Measurements from ENCODE around the gene RAF1. TPM values are rescaled to one million over a fixed set of nuclear protein-coding genes. Genes with fewer than 3 reads are reported as not detected.

The RAF1 gene
- total RNA-seq, 2 experiments from 2014 or later = 71.1 to 74.9 TPM

DNA sequence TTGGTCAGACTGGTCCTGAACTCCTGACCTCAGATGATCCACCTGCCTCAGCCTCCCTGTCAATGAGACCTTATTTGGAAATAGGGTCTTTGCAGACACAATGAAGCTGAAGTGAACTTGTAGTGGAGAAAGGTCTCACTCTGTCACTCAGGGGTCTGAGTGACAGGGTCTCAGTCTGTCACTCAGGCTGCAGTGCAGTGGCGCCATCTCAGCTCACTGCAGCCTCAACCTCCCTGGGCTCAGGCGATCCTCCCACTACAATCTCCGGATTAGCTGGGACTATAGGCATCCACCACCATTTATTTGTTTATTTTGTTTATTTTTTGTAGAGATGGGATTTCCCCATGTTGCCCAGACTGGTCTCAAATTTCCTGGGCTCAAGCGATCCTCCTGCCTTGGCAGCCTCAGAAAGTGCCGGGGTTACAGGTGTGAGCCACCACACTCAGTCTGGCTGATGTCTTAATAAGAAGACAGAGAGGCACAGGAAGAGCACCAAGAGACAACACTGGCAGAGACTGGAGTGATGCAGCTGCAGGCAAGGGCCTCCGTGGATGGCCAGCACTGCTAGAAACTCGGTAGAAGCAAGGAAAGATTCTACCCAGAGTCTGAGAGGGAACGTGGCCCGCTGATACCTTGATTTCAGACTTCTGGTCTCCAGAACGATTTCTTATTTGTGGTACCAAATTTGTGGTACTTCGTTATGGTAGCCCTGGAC, 26.2 kb upstream of the RAF1 start:
- no peaks in the 10 kb centered on the region for H3K36me3 Mint-ChIP-seq (ENCODE audit: low read depth)
- no peak overlapping the region for H3K27ac Mint-ChIP-seq
- no peaks in the 10 kb centered on the region for H3K4me1 Mint-ChIP-seq (ENCODE audit: low read depth)
- no peak overlapping the region for H3K4me3 Mint-ChIP-seq
- TF ChIP-seq, protein P1, sequence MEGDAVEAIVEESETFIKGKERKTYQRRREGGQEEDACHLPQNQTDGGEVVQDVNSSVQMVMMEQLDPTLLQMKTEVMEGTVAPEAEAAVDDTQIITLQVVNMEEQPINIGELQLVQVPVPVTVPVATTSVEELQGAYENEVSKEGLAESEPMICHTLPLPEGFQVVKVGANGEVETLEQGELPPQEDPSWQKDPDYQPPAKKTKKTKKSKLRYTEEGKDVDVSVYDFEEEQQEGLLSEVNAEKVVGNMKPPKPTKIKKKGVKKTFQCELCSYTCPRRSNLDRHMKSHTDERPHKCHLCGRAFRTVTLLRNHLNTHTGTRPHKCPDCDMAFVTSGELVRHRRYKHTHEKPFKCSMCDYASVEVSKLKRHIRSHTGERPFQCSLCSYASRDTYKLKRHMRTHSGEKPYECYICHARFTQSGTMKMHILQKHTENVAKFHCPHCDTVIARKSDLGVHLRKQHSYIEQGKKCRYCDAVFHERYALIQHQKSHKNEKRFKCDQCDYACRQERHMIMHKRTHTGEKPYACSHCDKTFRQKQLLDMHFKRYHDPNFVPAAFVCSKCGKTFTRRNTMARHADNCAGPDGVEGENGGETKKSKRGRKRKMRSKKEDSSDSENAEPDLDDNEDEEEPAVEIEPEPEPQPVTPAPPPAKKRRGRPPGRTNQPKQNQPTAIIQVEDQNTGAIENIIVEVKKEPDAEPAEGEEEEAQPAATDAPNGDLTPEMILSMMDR (IDR thresholded peaks at IDR 0.05) = no peak
- no peak for DNase-seq
- intact Hi-C loops (cut with micrococcal nuclease) = no loop called here
- H3K9me3 Mint-ChIP-seq = no peaks in the 10 kb centered on the region
- ATAC-seq = no peak
- peaks cover 2% of the 10 kb centered on the region for H3K27me3 Mint-ChIP-seq
- POLR2A ChIA-PET = no interaction called here
- CTCF ChIA-PET = no interaction called here

DNA sequence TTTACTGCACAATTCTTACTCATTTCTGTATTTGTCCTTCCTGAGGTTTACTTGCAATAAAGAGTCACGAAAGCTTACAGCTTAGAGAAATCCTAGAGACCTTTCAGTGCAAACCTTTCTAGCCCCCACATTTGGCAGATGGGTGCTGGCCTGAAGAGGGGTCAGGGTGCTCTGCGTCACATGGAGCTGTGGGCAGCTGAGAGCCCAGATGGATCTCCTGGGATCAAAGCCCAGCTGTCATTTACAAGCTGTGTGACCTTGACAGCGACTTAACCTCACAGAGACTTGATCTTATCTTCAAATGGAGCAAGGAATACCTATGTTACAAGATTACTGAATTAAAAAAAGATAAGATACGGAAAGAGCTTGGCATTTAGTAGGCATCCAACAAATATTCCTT, 24.0 kb upstream of the RAF1 start:
- ATAC-seq (no peak), DNase-seq (no peak)
- Mint-ChIP-seq H3K27me3 (peaks cover 2% of the 10 kb centered on the region), H3K4me3 (no peak overlapping the region), H3K27ac (no peak overlapping the region), H3K4me1 (ENCODE audit: low read depth) (no peaks in the 10 kb centered on the region), H3K36me3 (ENCODE audit: low read depth) (no peaks in the 10 kb centered on the region), H3K9me3 (no peaks in the 10 kb centered on the region)
- ChIA-PET CTCF (interaction anchor here (1.3 to 1.4 kb wide), 2 partner anchors 12 to 19 kb away, joined by 4 to 5 read pairs; no protein-coding TSS in a partner anchor), POLR2A (no interaction called here)
- intact Hi-C loops (cut with micrococcal nuclease) = no loop called here
- TF ChIP-seq, protein P1 (IDR thresholded peaks at IDR 0.05) = no peak

DNA sequence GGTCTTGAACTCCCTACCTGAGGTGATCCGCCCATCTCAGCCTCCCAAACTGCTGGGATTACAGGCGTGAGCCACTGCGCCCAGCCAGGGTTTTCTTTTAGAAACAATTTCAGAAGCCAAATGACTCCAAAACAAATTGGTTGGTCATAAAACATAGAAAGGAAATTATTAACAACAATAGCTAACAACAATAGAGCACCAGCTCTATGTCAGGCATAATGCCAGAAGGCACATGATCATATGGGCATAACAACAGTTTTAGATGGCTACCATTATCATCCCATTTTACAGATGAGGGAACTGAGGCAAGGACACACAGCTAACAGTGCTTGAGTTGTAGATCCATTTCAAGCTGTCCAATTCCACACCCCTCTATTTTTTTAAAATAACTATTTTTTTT, 22.2 kb upstream of the RAF1 start:
- H3K27ac Mint-ChIP-seq = no peak overlapping the region
- H3K4me1 Mint-ChIP-seq (ENCODE audit: low read depth) = peaks cover 9% of the 10 kb centered on the region
- CTCF ChIA-PET = no interaction called here
- DNase-seq (no peak), ATAC-seq (no peak)
- intact Hi-C loops (cut with micrococcal nuclease) = no loop called here
- no peaks in the 10 kb centered on the region for H3K9me3 Mint-ChIP-seq
- peaks cover 2% of the 10 kb centered on the region for H3K27me3 Mint-ChIP-seq
- POLR2A ChIA-PET = interaction anchor here (0.6 kb wide), 1 partner anchor 98 kb away, joined by 3 read pairs; no protein-coding TSS in a partner anchor
- H3K4me3 Mint-ChIP-seq = no peak overlapping the region
- TF ChIP-seq, protein P1 (IDR thresholded peaks at IDR 0.05) = no peak
- no peaks in the 10 kb centered on the region for H3K36me3 Mint-ChIP-seq (ENCODE audit: low read depth)

DNA sequence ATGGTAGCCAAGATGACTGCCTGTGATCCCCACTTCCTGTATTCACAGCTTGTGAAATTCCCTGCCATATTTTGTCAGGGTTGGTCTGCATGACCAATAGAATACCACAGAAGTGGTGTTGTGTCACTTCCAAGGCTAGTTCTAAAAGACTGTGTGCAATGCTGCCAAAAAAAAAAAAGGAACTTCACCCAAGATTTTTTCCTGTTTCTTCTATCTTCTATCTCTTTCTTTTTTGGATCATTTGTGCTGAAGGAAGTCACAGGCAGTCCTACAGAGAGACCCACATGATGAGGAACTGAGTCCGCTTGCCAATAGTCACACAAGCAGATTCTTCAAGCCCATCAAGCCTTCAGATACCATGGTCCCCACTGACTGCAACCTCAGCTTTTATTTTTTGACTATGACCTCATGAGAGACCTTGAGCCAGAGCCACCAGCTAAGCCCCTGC, 18.1 kb upstream of the RAF1 start:
- H3K27me3 Mint-ChIP-seq = no peaks in the 10 kb centered on the region
- intact Hi-C loops (cut with micrococcal nuclease) = no loop called here
- no peaks in the 10 kb centered on the region for H3K9me3 Mint-ChIP-seq
- no peak overlapping the region for H3K4me3 Mint-ChIP-seq
- no peak for ATAC-seq
- no peaks in the 10 kb centered on the region for H3K36me3 Mint-ChIP-seq (ENCODE audit: low read depth)
- ChIA-PET POLR2A (interaction anchor here (1.2 kb wide), 1 partner anchor 76 kb away, joined by 4 read pairs; no protein-coding TSS in a partner anchor), CTCF (interaction anchor here (1.2 to 1.3 kb wide), 2 partner anchors 38 to 67 kb away, joined by 3 to 4 read pairs; no protein-coding TSS in a partner anchor)
- no peak overlapping the region for H3K27ac Mint-ChIP-seq
- no peak for DNase-seq
- TF ChIP-seq, protein P1 (IDR thresholded peaks at IDR 0.05) = no peak
- H3K4me1 Mint-ChIP-seq (ENCODE audit: low read depth) = peaks cover 9% of the 10 kb centered on the region

All from activated CD8-positive, alpha-beta T cell treated with anti-CD3 and anti-CD28 coated beads for 36 hours (primary cell).